SK-N-SH treated with all-trans-retinoic acid at 6 μM for 48 hours (cell line): ENCODE measurements around the gene IRX6.

Source experiments
- ATAC-seq: fragments of 200-7000 bp; cut with Tn5 transposase; 3 replicates; pipeline ENCODE4 v1.9.1; 2020; ENCODE audit warnings: mild to moderate bottlenecking, moderate library complexity
- ARNTL ChIP-seq: fragments of 450-650 bp; formaldehyde crosslinking; IDR thresholded peaks from 2 replicates; pipeline ENCODE4 v1.5.0; 2020; ENCODE audit warnings: low read depth, mild to moderate bottlenecking, moderate library complexity, borderline replicate concordance
- BACH2 ChIP-seq: fragments of 250-450 bp; sonication (Bioruptor Pico); IDR thresholded peaks from 2 replicates; pipeline ENCODE4 v1.9.0; 2021; ENCODE audit warnings: mild to moderate bottlenecking, borderline replicate concordance
- CREB5 ChIP-seq: fragments of 250-450 bp; sonication (Bioruptor Pico); IDR thresholded peaks from 2 replicates; pipeline ENCODE4 v1.5.1; 2020; ENCODE audit warnings: low read depth, mild to moderate bottlenecking, moderate library complexity
- CSDC2 ChIP-seq: fragments of 250-450 bp; sonication (Bioruptor Pico); IDR thresholded peaks from 2 replicates; pipeline ENCODE4 v1.5.0; 2020; ENCODE audit warnings: mild to moderate bottlenecking, moderate library complexity
- CSRNP3 ChIP-seq: fragments of 250-450 bp; sonication (Bioruptor Pico); IDR thresholded peaks from 2 replicates; pipeline ENCODE4 v1.5.1; 2021; ENCODE audit warnings: mild to moderate bottlenecking, moderate library complexity
- ESRRG ChIP-seq: fragments of 250-450 bp; sonication (Bioruptor Pico); IDR thresholded peaks from 2 replicates; pipeline ENCODE4 v1.6.1; 2021; ENCODE audit warnings: mild to moderate bottlenecking
- GLIS3 ChIP-seq: fragments of 250-450 bp; sonication (Bioruptor Pico); IDR thresholded peaks from 2 replicates; pipeline ENCODE4 v1.5.0; 2020; ENCODE audit warnings: mild to moderate bottlenecking, moderate library complexity
- ISL1 ChIP-seq: fragments of 250-450 bp; sonication (Bioruptor Pico); IDR thresholded peaks from 2 replicates; pipeline ENCODE4 v2.1.2; 2022; ENCODE audit warnings: mild to moderate bottlenecking, moderate library complexity
- OSR1 ChIP-seq: fragments of 250-450 bp; sonication (Bioruptor Pico); IDR thresholded peaks from 2 replicates; pipeline ENCODE4 v1.8.0; 2022; ENCODE audit warnings: moderate library complexity, mild to moderate bottlenecking, inconsistent platforms
- PATZ1 ChIP-seq: fragments of 250-450 bp; sonication (Bioruptor Pico); IDR thresholded peaks from 2 replicates; pipeline ENCODE4 v1.8.0; 2020; ENCODE audit warnings: mild to moderate bottlenecking, moderate library complexity, borderline replicate concordance
- POU6F1 ChIP-seq: fragments of 250-450 bp; sonication (Bioruptor Pico); IDR thresholded peaks from 2 replicates; pipeline ENCODE4 v1.8.0; 2021; ENCODE audit warnings: low read depth, mild to moderate bottlenecking, moderate library complexity, borderline replicate concordance
- PPARA ChIP-seq: fragments of 250-450 bp; sonication (Bioruptor Pico); IDR thresholded peaks from 2 replicates; pipeline ENCODE4 v1.5.0; 2020; ENCODE audit warnings: mild to moderate bottlenecking, borderline replicate concordance
- RARB ChIP-seq: fragments of 250-450 bp; sonication (Bioruptor Pico); IDR thresholded peaks from 2 replicates; pipeline ENCODE4 v1.8.0; 2021; ENCODE audit warnings: mild to moderate bottlenecking, moderate library complexity
- SNAI2 ChIP-seq: fragments of 250-450 bp; sonication (Bioruptor Pico); IDR thresholded peaks from 2 replicates; pipeline ENCODE4 v1.5.0; 2020; ENCODE audit warnings: mild to moderate bottlenecking, moderate library complexity
- TCF4 ChIP-seq: fragments of 250-450 bp; sonication (Bioruptor Pico); IDR thresholded peaks from 2 replicates; pipeline ENCODE4 v1.8.0; 2021; ENCODE audit warnings: mild to moderate bottlenecking, moderate library complexity, borderline replicate concordance
- TOX ChIP-seq: fragments of 250-450 bp; sonication (Bioruptor Pico); IDR thresholded peaks from 2 replicates; pipeline ENCODE4 v1.8.0; 2021; ENCODE audit warnings: mild to moderate bottlenecking, moderate library complexity, borderline replicate concordance
- TSHZ2 ChIP-seq: fragments of 250-450 bp; sonication (Bioruptor Pico); IDR thresholded peaks from 2 replicates; pipeline ENCODE4 v1.5.0; 2020; ENCODE audit warnings: mild to moderate bottlenecking, moderate library complexity
- ZC3H10 ChIP-seq: fragments of 250-450 bp; sonication (Bioruptor Pico); IDR thresholded peaks from 2 replicates; pipeline ENCODE4 v1.5.1; 2021; ENCODE audit warnings: mild to moderate bottlenecking, moderate library complexity
- ZFP3 ChIP-seq: fragments of 250-450 bp; sonication (Bioruptor Pico); IDR thresholded peaks from 2 replicates; pipeline ENCODE4 v1.5.0; 2020; ENCODE audit warnings: mild to moderate bottlenecking, moderate library complexity
- ZFP30 ChIP-seq: fragments of 450-650 bp; formaldehyde crosslinking; IDR thresholded peaks from 2 replicates; pipeline ENCODE4 v1.5.0; 2022; ENCODE audit warnings: mild to moderate bottlenecking, moderate library complexity
- ZNF565 ChIP-seq: fragments of 450-650 bp; formaldehyde crosslinking; conservative IDR thresholded peaks from 2 replicates; pipeline ENCODE4 v1.5.0; 2020; ENCODE audit warnings: low read depth, mild to moderate bottlenecking, moderate library complexity
- ZNF70 ChIP-seq: fragments of 450-650 bp; formaldehyde crosslinking; IDR thresholded peaks from 2 replicates; pipeline ENCODE4 v1.5.0; 2020; ENCODE audit warnings: mild to moderate bottlenecking, moderate library complexity
- ZNF8 ChIP-seq: fragments of 450-650 bp; formaldehyde crosslinking; IDR thresholded peaks from 2 replicates; pipeline ENCODE4 v1.5.0; 2020; ENCODE audit warnings: mild to moderate bottlenecking, moderate library complexity

IRX6 gene

GRCh38 chr16:55333684-55334083 is 9.7 kb downstream of the IRX6 start (continued):
- TF ChIP-seq CSRNP3 (CRISPR knock-in tag) = no peak

- no peak for ATAC-seq
- TF ChIP-seq OSR1 (CRISPR knock-in tag) (no peak), CSRNP3 (CRISPR knock-in tag) (no peak), PPARA (CRISPR knock-in tag) (no peak), TCF4 (CRISPR knock-in tag) (no peak), ZNF70 (CRISPR knock-in tag) (no peak), BACH2 (CRISPR knock-in tag) (no peak), TOX (no peak), ZNF8 (CRISPR knock-in tag) (no peak), SNAI2 (CRISPR knock-in tag) (no peak), ZFP30 (CRISPR knock-in tag) (no peak), RARB (CRISPR knock-in tag) (no peak), PATZ1 (no peak), ZFP3 (no peak), TSHZ2 (CRISPR knock-in tag) (no peak), GLIS3 (CRISPR knock-in tag) (no peak), CREB5 (CRISPR knock-in tag) (no peak), ZC3H10 (CRISPR knock-in tag) (no peak), ESRRG (CRISPR knock-in tag) (no peak), POU6F1 (CRISPR knock-in tag) (no peak), ARNTL (CRISPR knock-in tag) (no peak)
These were observed 14.6 kb downstream of the IRX6 start for GRCh38 chr16:55338646-55339045.

- no peak for ATAC-seq
- TF ChIP-seq GLIS3 (CRISPR knock-in tag) = no peak
- no peak for TF ChIP-seq ZNF565 (CRISPR knock-in tag)
- no peak for TF ChIP-seq ISL1
- TF ChIP-seq ZFP3 = no peak
- no peak for TF ChIP-seq SNAI2 (CRISPR knock-in tag)
- no peak for TF ChIP-seq PATZ1
- no peak for TF ChIP-seq OSR1 (CRISPR knock-in tag)
- TF ChIP-seq TSHZ2 (CRISPR knock-in tag) = no peak
- TF ChIP-seq BACH2 (CRISPR knock-in tag) = no peak
- TF ChIP-seq ZNF8 (CRISPR knock-in tag) = no peak
- TF ChIP-seq PPARA (CRISPR knock-in tag) = no peak
- TF ChIP-seq ZFP30 (CRISPR knock-in tag) = no peak
- TF ChIP-seq ZC3H10 (CRISPR knock-in tag) = no peak
- TF ChIP-seq TCF4 (CRISPR knock-in tag) = no peak
- no peak for TF ChIP-seq CSDC2 (CRISPR knock-in tag)
These were observed 16.4 kb downstream of the IRX6 start for GRCh38 chr16:55340445-55340844.
